IMR-90 (cell line): ENCODE measurements around the gene FRMD3. TPM values are rescaled to one million over a fixed set of nuclear protein-coding genes. Genes with fewer than 3 reads are reported as not detected.

Experiments
- ATAC-seq: fragments of 200-7000 bp; cut with Tn5 transposase; 2 replicates; pipeline ENCODE4 v1.9.1; 2020; ENCODE audit warnings: low read depth, mild to moderate bottlenecking, moderate library complexity
- BruUV-seq: library from RNA; stranded (reverse); fragments of 400-500 nt; replicated peaks from 2 replicates; lab custom pipeline; 2021; lab: Mats Ljungman, UMichigan
- CTCF ChIA-PET: fragments of 300-600 bp; formaldehyde crosslinking; extraction: SDS; loops from one replicate; lab custom pipeline; 2021; ENCODE audit warnings: antibody characterized with exemption; lab: Yijun Ruan, JAX
- POLR2A ChIA-PET: fragments of 300-600 bp; sonication (Branson Sonifier 250); formaldehyde crosslinking; loops from one replicate; lab custom pipeline; 2022; ENCODE audit warnings: antibody characterized with exemption; ENCODE audit not compliant: unreplicated experiment; lab: Charles Lee
- DNase-seq: peaks from one replicate; pipeline ENCODE4 v3.0.0; 2013
- H2AFZ ChIP-seq: replicated peaks from 2 replicates; pipeline ENCODE3; 2013; ENCODE audit warnings: low read length, mild to moderate bottlenecking; ENCODE audit not compliant: poor library complexity
- H2AK5ac ChIP-seq: 2 replicates; pipeline ENCODE4 v1.6.1; 2013; ENCODE audit warnings: low read depth, low read length, inconsistent platforms
- H2AK9ac ChIP-seq: replicated peaks from 2 replicates; pipeline ENCODE3; 2013; ENCODE audit warnings: mild to moderate bottlenecking, low read depth, low read length, moderate library complexity; ENCODE audit not compliant: poor library complexity
- H2BK120ac ChIP-seq: 2 replicates; pipeline ENCODE4 v1.6.1; 2013; ENCODE audit warnings: low read depth, low read length, inconsistent platforms
- H2BK15ac ChIP-seq: 3 replicates; pipeline ENCODE4 v1.6.1; 2013; ENCODE audit warnings: low read depth, low read length, inconsistent platforms
- H2BK20ac ChIP-seq: 2 replicates; pipeline ENCODE4 v1.6.1; 2013; ENCODE audit warnings: low read depth, mild to moderate bottlenecking, inconsistent platforms, low read length, moderate library complexity
- H2BK5ac ChIP-seq: 2 replicates; pipeline ENCODE4 v1.6.1; 2013; ENCODE audit warnings: mild to moderate bottlenecking, low read depth, low read length, inconsistent platforms; ENCODE audit not compliant: poor library complexity, severe bottlenecking
- H3K14ac ChIP-seq: replicated peaks from 2 replicates; pipeline ENCODE4 v1.6.1; 2013; ENCODE audit warnings: low read depth, low read length, inconsistent platforms
- H3K18ac ChIP-seq: 2 replicates; pipeline ENCODE4 v1.6.1; 2013; ENCODE audit warnings: low read depth, low read length, control low read depth
- H3K23ac ChIP-seq: 2 replicates; pipeline ENCODE4 v1.6.1; 2013; ENCODE audit warnings: low read depth, low read length, inconsistent platforms
- H3K27ac ChIP-seq: 2 replicates; pipeline ENCODE4 v1.5.1; 2013; ENCODE audit warnings: mild to moderate bottlenecking, control low read depth, low read length; ENCODE audit not compliant: insufficient read depth
- H3K27me3 ChIP-seq: 2 replicates; pipeline ENCODE4 v1.6.1; 2013; ENCODE audit warnings: low read length; ENCODE audit not compliant: control insufficient read depth, insufficient read depth
- H3K36me3 ChIP-seq: 2 replicates; pipeline ENCODE4 v1.6.1; 2013; ENCODE audit warnings: low read length, mixed read lengths; ENCODE audit not compliant: control insufficient read depth, insufficient read depth
- H3K4ac ChIP-seq: 2 replicates; pipeline ENCODE4 v1.6.1; 2013; ENCODE audit warnings: low read depth, low read length, inconsistent platforms
- H3K4me1 ChIP-seq: 2 replicates; pipeline ENCODE4 v1.6.1; 2013; ENCODE audit warnings: low read length, mixed read lengths; ENCODE audit not compliant: control insufficient read depth, insufficient read depth
- H3K4me2 ChIP-seq: 2 replicates; pipeline ENCODE4 v1.6.1; 2013; ENCODE audit warnings: low read depth, mild to moderate bottlenecking, control low read depth, low read length, moderate library complexity
- H3K4me3 ChIP-seq: 2 replicates; pipeline ENCODE4 v1.5.1; 2013; ENCODE audit warnings: low read depth, mild to moderate bottlenecking, control low read depth, low read length, moderate library complexity; ENCODE audit not compliant: insufficient read depth
- H3K56ac ChIP-seq: 2 replicates; pipeline ENCODE4 v1.6.1; 2013; ENCODE audit warnings: low read length, inconsistent platforms; ENCODE audit not compliant: insufficient read depth; ENCODE audit errors: extremely low read depth
- H3K79me1 ChIP-seq, 2 experiments: 2 replicates each; pipeline ENCODE4 v1.6.1; 2013; ENCODE audit warnings: low read length in 2 of 2, inconsistent platforms in 1 of 2, low read depth in 1 of 2
- H3K9ac ChIP-seq: 2 replicates; pipeline ENCODE4 v1.6.1; 2013; ENCODE audit warnings: low read depth, low read length, control low read depth
- H3K9me1 ChIP-seq: 2 replicates; pipeline ENCODE4 v1.6.1; 2013; ENCODE audit warnings: low read length, inconsistent platforms; ENCODE audit not compliant: insufficient read depth
- H3K9me3 ChIP-seq: 2 replicates; pipeline ENCODE4 v1.6.1; 2013; ENCODE audit warnings: low read length; ENCODE audit not compliant: control insufficient read depth, insufficient read depth
- H4K20me1 ChIP-seq: 2 replicates; pipeline ENCODE4 v1.6.1; 2013; ENCODE audit warnings: low read length, inconsistent platforms; ENCODE audit not compliant: insufficient read depth
- H4K5ac ChIP-seq: 2 replicates; pipeline ENCODE4 v1.6.1; 2013; ENCODE audit warnings: mild to moderate bottlenecking, low read depth, low read length, control low read depth
- H4K8ac ChIP-seq, 2 experiments: 2 replicates each; pipeline ENCODE4 v1.6.1; 2013; ENCODE audit warnings: low read depth in 2 of 2, low read length in 2 of 2, control low read depth in 1 of 2, inconsistent platforms in 1 of 2
- H4K91ac ChIP-seq: 2 replicates; pipeline ENCODE4 v1.6.1; 2013; ENCODE audit warnings: low read depth, low read length, inconsistent platforms; ENCODE audit not compliant: insufficient read depth
- BHLHE40 ChIP-seq: fragments of 150-350 bp; IDR thresholded peaks from 2 replicates; pipeline ENCODE4 v1.6.1; 2016; ENCODE audit warnings: mild to moderate bottlenecking, low read depth, low read length
- CEBPB ChIP-seq: IDR thresholded peaks from 2 replicates; pipeline ENCODE4 v1.6.1; 2012; ENCODE audit warnings: low read depth, low read length, improper control_type of control experiment
- CHD1 ChIP-seq: IDR thresholded peaks from 2 replicates; pipeline ENCODE4 v1.6.1; 2012; ENCODE audit warnings: low read depth, low read length, improper control_type of control experiment
- FOS ChIP-seq: fragments of 150-350 bp; IDR thresholded peaks from 2 replicates; pipeline ENCODE4 v1.6.1; 2016; ENCODE audit warnings: low read depth, low read length
- MAFK ChIP-seq: IDR thresholded peaks from 2 replicates; pipeline ENCODE4 v1.6.1; 2012; ENCODE audit warnings: low read depth, low read length, improper control_type of control experiment
- MAZ ChIP-seq: IDR thresholded peaks from 2 replicates; pipeline ENCODE4 v1.6.1; 2012; ENCODE audit warnings: low read depth, mild to moderate bottlenecking, low read length, improper control_type of control experiment, moderate library complexity, borderline replicate concordance
- MXI1 ChIP-seq: IDR thresholded peaks from 2 replicates; pipeline ENCODE4 v1.6.1; 2012; ENCODE audit warnings: low read depth, mild to moderate bottlenecking, low read length, moderate library complexity, borderline replicate concordance
- NFE2L2 ChIP-seq: fragments of 150-350 bp; IDR thresholded peaks from 2 replicates; pipeline ENCODE4 v1.6.1; 2016; ENCODE audit warnings: low read depth, mild to moderate bottlenecking, low read length
- POLR2A ChIP-seq: IDR thresholded peaks from 2 replicates; pipeline ENCODE4 v1.6.1; 2012; ENCODE audit warnings: mild to moderate bottlenecking, low read depth, low read length
- RAD21 ChIP-seq: IDR thresholded peaks from 2 replicates; pipeline ENCODE4 v1.6.1; 2012; ENCODE audit warnings: low read length, improper control_type of control experiment
- RCOR1 ChIP-seq: IDR thresholded peaks from 2 replicates; pipeline ENCODE4 v1.6.1; 2012; ENCODE audit warnings: mild to moderate bottlenecking, low read length, improper control_type of control experiment; ENCODE audit not compliant: insufficient replicate concordance
- RFX5 ChIP-seq: IDR thresholded peaks from 2 replicates; pipeline ENCODE4 v1.8.0; 2012; ENCODE audit warnings: low read depth, mild to moderate bottlenecking, low read length, moderate library complexity
- SMC3 ChIP-seq: fragments of 150-350 bp; IDR thresholded peaks from 2 replicates; pipeline ENCODE4 v1.6.1; 2016; ENCODE audit warnings: low read depth, mild to moderate bottlenecking, antibody characterized with exemption, low read length, moderate library complexity
- USF2 ChIP-seq: fragments of 150-350 bp; IDR thresholded peaks from 2 replicates; pipeline ENCODE4 v1.6.1; 2017; ENCODE audit warnings: mild to moderate bottlenecking, antibody characterized with exemption, low read length, low read depth
- WGBS, 2 experiments: methylation state at CpG; one replicate each; pipeline versions ENCODE4 v1.1.5 to v1.1.7; 2013; ENCODE audit warnings: missing lambda C conversion rate in 2 of 2; ENCODE audit not compliant: insufficient read length in 1 of 2; ENCODE audit errors: extremely low coverage in 2 of 2; 5-methylcytosine and 5-hydroxymethylcytosine counted together
- dilution Hi-C: fragments of 300-500 bp; cut with HindIII; formaldehyde crosslinking; loops from one replicate; pipeline ENCODE4 v1.14.3; 2018; ENCODE audit warnings: low sequenced_read_pairs; ENCODE audit not compliant: unreplicated experiment
- in situ Hi-C: fragments of 300-500 bp; cut with MboI; formaldehyde crosslinking; loops from 3 replicates; pipeline ENCODE4 v1.14.3; 2019; ENCODE audit warnings: low sequenced_read_pairs, inconsistent platforms, mixed read lengths
- intact Hi-C: fragments of 100-400 bp; cut with micrococcal nuclease; formaldehyde crosslinking; loops from 2 replicates; pipeline ENCODE4 v1.10.0; 2022
- polyA plus RNA-seq, 3 experiments: library from polyadenylated mRNA; depleted of rRNA; stranded (reverse); fragments of >200 nt; gene quantifications; 2 replicates each; pipeline ENCODE4 v1.2.3, GENCODE V29; 2012; ENCODE audit warnings: low replicate concordance in 1 of 3
- total RNA-seq: library from RNA; depleted of rRNA; stranded (reverse); fragments of >200 nt; gene quantifications from 2 replicates; pipeline ENCODE4 v1.2.3, GENCODE V29; 2012
- TF ChIP-seq, protein P1 (sequence below): conservative IDR thresholded peaks from 2 replicates; pipeline ENCODE4 v1.5.1; 2012; ENCODE audit warnings: mild to moderate bottlenecking, low read depth, low read length, improper control_type of control experiment
- TF ChIP-seq, protein P2 (sequence below): fragments of 150-350 bp; IDR thresholded peaks from 2 replicates; pipeline ENCODE4 v1.6.1; 2016; ENCODE audit warnings: low read depth, mild to moderate bottlenecking, low read length, moderate library complexity, borderline replicate concordance

Gene FRMD3
- total and polyA plus RNA-seq, 2 of the 4 experiments (the other 2 are of a cell fraction), result 0.02 to 0.18 TPM

GRCh38 chr9:83372957-83373356, 165.2 kb downstream of the FRMD3 start:
- H3K9me1 ChIP-seq, result no peaks in the 10 kb centered on the region
- no peaks in the 10 kb centered on the region for H3K36me3 ChIP-seq
- no peak overlapping the region for H3K4ac ChIP-seq
- no peak overlapping the region for H2BK5ac ChIP-seq
- H3K9me3 ChIP-seq, result no peaks in the 10 kb centered on the region
- TF ChIP-seq, protein P1, sequence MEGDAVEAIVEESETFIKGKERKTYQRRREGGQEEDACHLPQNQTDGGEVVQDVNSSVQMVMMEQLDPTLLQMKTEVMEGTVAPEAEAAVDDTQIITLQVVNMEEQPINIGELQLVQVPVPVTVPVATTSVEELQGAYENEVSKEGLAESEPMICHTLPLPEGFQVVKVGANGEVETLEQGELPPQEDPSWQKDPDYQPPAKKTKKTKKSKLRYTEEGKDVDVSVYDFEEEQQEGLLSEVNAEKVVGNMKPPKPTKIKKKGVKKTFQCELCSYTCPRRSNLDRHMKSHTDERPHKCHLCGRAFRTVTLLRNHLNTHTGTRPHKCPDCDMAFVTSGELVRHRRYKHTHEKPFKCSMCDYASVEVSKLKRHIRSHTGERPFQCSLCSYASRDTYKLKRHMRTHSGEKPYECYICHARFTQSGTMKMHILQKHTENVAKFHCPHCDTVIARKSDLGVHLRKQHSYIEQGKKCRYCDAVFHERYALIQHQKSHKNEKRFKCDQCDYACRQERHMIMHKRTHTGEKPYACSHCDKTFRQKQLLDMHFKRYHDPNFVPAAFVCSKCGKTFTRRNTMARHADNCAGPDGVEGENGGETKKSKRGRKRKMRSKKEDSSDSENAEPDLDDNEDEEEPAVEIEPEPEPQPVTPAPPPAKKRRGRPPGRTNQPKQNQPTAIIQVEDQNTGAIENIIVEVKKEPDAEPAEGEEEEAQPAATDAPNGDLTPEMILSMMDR, result no peak
- TF ChIP-seq RAD21 (no peak), RCOR1 (no peak), CHD1 (no peak), MAFK (no peak), BHLHE40 (no peak), SMC3 (no peak), USF2 (no peak), CEBPB (no peak), RFX5 (no peak), FOS (no peak), MAZ (no peak), POLR2A (no peak), NFE2L2 (no peak), MXI1 (no peak)
- TF ChIP-seq, protein P2, sequence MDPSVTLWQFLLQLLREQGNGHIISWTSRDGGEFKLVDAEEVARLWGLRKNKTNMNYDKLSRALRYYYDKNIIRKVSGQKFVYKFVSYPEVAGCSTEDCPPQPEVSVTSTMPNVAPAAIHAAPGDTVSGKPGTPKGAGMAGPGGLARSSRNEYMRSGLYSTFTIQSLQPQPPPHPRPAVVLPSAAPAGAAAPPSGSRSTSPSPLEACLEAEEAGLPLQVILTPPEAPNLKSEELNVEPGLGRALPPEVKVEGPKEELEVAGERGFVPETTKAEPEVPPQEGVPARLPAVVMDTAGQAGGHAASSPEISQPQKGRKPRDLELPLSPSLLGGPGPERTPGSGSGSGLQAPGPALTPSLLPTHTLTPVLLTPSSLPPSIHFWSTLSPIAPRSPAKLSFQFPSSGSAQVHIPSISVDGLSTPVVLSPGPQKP, result no peak
- no peak overlapping the region for H3K4me3 ChIP-seq
- no peak overlapping the region for H2BK120ac ChIP-seq
- dilution Hi-C loops (no loop called here), in situ Hi-C loops (no loop called here), intact Hi-C loops (no loop called here)
- no peak overlapping the region for H3K9ac ChIP-seq
- WGBS, 2 experiments, result no CpG with 5 or more reads among the region's 5 CpGs
- H3K4me1 ChIP-seq, result no peaks in the 10 kb centered on the region
- no peak overlapping the region for H3K23ac ChIP-seq
- ChIA-PET POLR2A (no interaction called here), CTCF (no interaction called here)
- H3K27ac ChIP-seq, result no peak overlapping the region
- H4K20me1 ChIP-seq, result no peaks in the 10 kb centered on the region
- no peak; the same call in 1 of the 2 replicates for ATAC-seq
- H3K56ac ChIP-seq, result no peak overlapping the region
- no peaks in the 10 kb centered on the region for H3K27me3 ChIP-seq
- no peak overlapping the region for H3K4me2 ChIP-seq
- H4K5ac ChIP-seq, result no peak overlapping the region
- no peak overlapping the region for H2AK9ac ChIP-seq
- no peak overlapping the region for H2BK20ac ChIP-seq
- H2AFZ ChIP-seq, result no peak overlapping the region
- BruUV-seq, result no TSS peak
- DNase-seq, result no peak
- no peak overlapping the region for H4K8ac ChIP-seq
- H2AK5ac ChIP-seq, result no peak overlapping the region
- H2BK15ac ChIP-seq, result no peak overlapping the region
- no peak overlapping the region for H3K14ac ChIP-seq
- no peak overlapping the region for H4K91ac ChIP-seq
- no peaks in the 10 kb centered on the region for H3K79me1 ChIP-seq
- no peak overlapping the region for H3K18ac ChIP-seq
